HepG2 (cell line): Measurements from ENCODE around the gene SCP2. TPM values are rescaled to one million over a fixed set of nuclear protein-coding genes. Genes with fewer than 3 reads are reported as not detected.

Experiments
- ATAC-seq: fragments of 200-7000 bp; cut with Tn5 transposase; 3 replicates; pipeline ENCODE4 v1.9.1; 2020; ENCODE audit warnings: mild to moderate bottlenecking, moderate library complexity
- BruUV-seq: library from RNA; stranded (reverse); fragments of 400-500 nt; replicated peaks from 2 replicates; lab custom pipeline; 2021; lab: Mats Ljungman, UMichigan
- CTCF ChIA-PET: fragments of 300-600 bp; formaldehyde crosslinking; extraction: SDS; loops from one replicate; lab custom pipeline; 2021; ENCODE audit warnings: low total read pairs, inconsistent platforms, low intra/inter-chr PET ratio; lab: Yijun Ruan, JAX
- POLR2A ChIA-PET: fragments of 350-600 bp; sonication (Branson Sonifier 250); formaldehyde crosslinking; loops from one replicate; lab custom pipeline; 2020; ENCODE audit warnings: antibody characterized with exemption, inconsistent platforms; lab: Yijun Ruan, JAX
- DNase-seq: peaks from one replicate; pipeline ENCODE4 v3.0.0-alpha.2; 2015; ENCODE audit warnings: low spot score
- FAIRE-seq: peaks from 3 replicates; lab custom pipeline; 2011; peaks lifted over from hg19 to GRCh38; lab: Jason Lieb, UNC
- H2AFZ ChIP-seq: one replicate; pipeline ENCODE4 v1.6.1; 2011; ENCODE audit warnings: low read length, inconsistent platforms
- H3K27ac ChIP-seq: fragments of 300-600 bp; 3 replicates; pipeline ENCODE4 v1.8.0; 2011; ENCODE audit warnings: mixed run types, mild to moderate bottlenecking, mixed read lengths, low read length, inconsistent platforms; ENCODE audit not compliant: insufficient read depth; ENCODE audit errors: extremely low read length
- H3K27me3 ChIP-seq, 2 experiments: fragments of 200-600 bp in 1 of 2; 2 replicates in 1 of 2; 3 replicates in 1 of 2; pipeline versions ENCODE4 v1.6.0 to v1.8.0; 2011; ENCODE audit warnings: low read length in 2 of 2, mild to moderate bottlenecking in 2 of 2, moderate library complexity in 2 of 2, inconsistent platforms in 1 of 2; ENCODE audit not compliant: insufficient read depth in 2 of 2, control insufficient read depth in 1 of 2
- H3K36me3 ChIP-seq, 2 experiments: fragments of 200-600 bp in 1 of 2; replicated peaks in 1 of 2; 2 replicates in 1 of 2; 3 replicates in 1 of 2; pipeline versions ENCODE4 v1.5.1 to v1.8.0; 2011; ENCODE audit warnings: low read length in 2 of 2, inconsistent platforms in 1 of 2; ENCODE audit not compliant: insufficient read depth in 2 of 2, control insufficient read depth in 1 of 2
- H3K4me1 ChIP-seq: 2 replicates; pipeline ENCODE4 v1.5.1; 2012; ENCODE audit warnings: low read length, inconsistent platforms; ENCODE audit not compliant: insufficient read depth
- H3K4me2 ChIP-seq: 2 replicates; pipeline ENCODE4 v1.6.0; 2011; ENCODE audit warnings: low read depth, low read length, inconsistent platforms
- H3K4me3 ChIP-seq, 3 experiments: fragments of 200-600 bp in 1 of 3; sonication (generic), shearing (Covaris generic) in 1 of 3; replicated peaks in 1 of 3; 2 replicates each; pipeline ENCODE4 v1.5.1; 2011 to 2016; ENCODE audit warnings: low read length in 3 of 3, inconsistent platforms in 2 of 3, low read depth in 2 of 3, mild to moderate bottlenecking in 2 of 3, control low read depth in 1 of 3, mixed read lengths in 1 of 3; ENCODE audit not compliant: insufficient read depth in 1 of 3
- H3K79me2 ChIP-seq: one replicate; pipeline ENCODE4 v1.6.1; 2011; ENCODE audit warnings: low read length, inconsistent platforms; ENCODE audit not compliant: insufficient read depth
- H3K9ac ChIP-seq: 2 replicates; pipeline ENCODE4 v1.6.0; 2011; ENCODE audit warnings: mild to moderate bottlenecking, low read depth, low read length, inconsistent platforms; ENCODE audit not compliant: insufficient read depth
- H3K9me3 ChIP-seq: 2 replicates; pipeline ENCODE4 v1.5.1; 2012; ENCODE audit warnings: mild to moderate bottlenecking, low read length
- H4K20me1 ChIP-seq: 2 replicates; pipeline ENCODE4 v1.6.0; 2011; ENCODE audit warnings: inconsistent platforms, mild to moderate bottlenecking, low read length, moderate library complexity; ENCODE audit not compliant: insufficient read depth
- FOXK1 ChIP-seq: sonication (generic); formaldehyde crosslinking; IDR thresholded peaks from 2 replicates; pipeline ENCODE4 v1.4.0; 2020; ENCODE audit warnings: low read depth, missing genetic modification reagents, borderline replicate concordance
- MED1 ChIP-seq: sonication (generic); formaldehyde crosslinking; IDR thresholded peaks from 2 replicates; pipeline ENCODE4 v1.4.0; 2020; ENCODE audit warnings: missing genetic modification reagents
- PRDM15 ChIP-seq: sonication (generic); formaldehyde crosslinking; IDR thresholded peaks from 2 replicates; pipeline ENCODE4 v1.4.0; 2020; ENCODE audit warnings: missing genetic modification reagents
- SNRNP70 ChIP-seq: fragments of 200-400 bp; formaldehyde crosslinking; IDR thresholded peaks from 2 replicates; pipeline ENCODE4 v1.6.1; 2017; ENCODE audit warnings: mild to moderate bottlenecking, low read depth, low read length, moderate library complexity
- TFDP2 ChIP-seq: sonication (generic); formaldehyde crosslinking; IDR thresholded peaks from 2 replicates; pipeline ENCODE4 v1.4.0; 2020; ENCODE audit warnings: missing genetic modification reagents
- ZNF569 ChIP-seq: sonication (generic); formaldehyde crosslinking; IDR thresholded peaks from 2 replicates; pipeline ENCODE4 v1.5.0; 2020; ENCODE audit warnings: mild to moderate bottlenecking, missing genetic modification reagents, moderate library complexity, borderline replicate concordance
- ZNF761 ChIP-seq: sonication (generic); formaldehyde crosslinking; conservative IDR thresholded peaks from 2 replicates; pipeline ENCODE4 v1.4.0; 2020; ENCODE audit warnings: mild to moderate bottlenecking, missing genetic modification reagents
- ZNF841 ChIP-seq: sonication (generic); formaldehyde crosslinking; IDR thresholded peaks from 2 replicates; pipeline ENCODE4 v1.8.1; 2023; ENCODE audit warnings: missing genetic modification reagents, borderline replicate concordance
- WGBS: methylation state at CpG from one replicate; pipeline ENCODE4 v1.1.6; 2017; ENCODE audit warnings: low lambda C conversion rate; 5-methylcytosine and 5-hydroxymethylcytosine counted together
- in situ Hi-C: cut with HindIII; loops from 2 replicates; pipeline ENCODE4 v1.10.0; 2017; ENCODE audit warnings: low pct_unique_long_range_greater_than_20kb; ENCODE audit not compliant: extremely low pct_ligation_motif_present
- intact Hi-C: fragments of 100-400 bp; cut with micrococcal nuclease; formaldehyde crosslinking; loops from one replicate; pipeline ENCODE4 v1.10.0; 2022; ENCODE audit not compliant: unreplicated experiment
- polyA plus RNA-seq, 8 experiments: library from polyadenylated mRNA; depleted of rRNA in 3 of 8; stranded (reverse) in 7 of 8; unstranded in 1 of 8; fragments of >200 nt; fragmentation: Illumina TruSeq in 4 of 8; extraction: Trizol in 4 of 8; gene quantifications; 2 replicates each; pipeline versions ENCODE4 v1.2.1 to v1.2.3, GENCODE V29; 2011 to 2016; ENCODE audit warnings: low read depth in 4 of 8, missing spikeins in 1 of 8, mixed read lengths in 1 of 8; ENCODE audit not compliant: insufficient read depth in 1 of 8
- total RNA-seq, 5 experiments: library from RNA; depleted of rRNA; stranded (reverse); fragments of >200 nt; fragmentation: Illumina TruSeq; extraction: Trizol; gene quantifications; 2 replicates each; pipeline ENCODE4 v1.2.3, GENCODE V29; 2016; ENCODE audit warnings: low read depth in 1 of 5

Gene SCP2
- total and polyA plus RNA-seq, 2 of the 13 experiments (the other 11 are each of a cell fraction or from before 2014, with no cell fraction given): 59.0 to 133 TPM

GRCh38 chr1:52963101-52963500 lies 36.0 kb downstream of the SCP2 start:
- DNase-seq: no peak
- no peak overlapping the region for H3K9ac ChIP-seq
- no peak for FAIRE-seq
- H3K9me3 ChIP-seq: no peaks in the 10 kb centered on the region
- H3K4me2 ChIP-seq: no peak overlapping the region
- no peak for ATAC-seq
- no TSS peak for BruUV-seq
- in situ Hi-C loops: no loop called here
- peaks cover 0 to 19% of the 10 kb centered on the region in 2 experiments; a peak in 2 of 5 replicates for H3K36me3 ChIP-seq
- no peaks in the 10 kb centered on the region for H3K79me2 ChIP-seq
- H3K27ac ChIP-seq: no peak overlapping the region
- no peaks in the 10 kb centered on the region for H4K20me1 ChIP-seq
- CTCF ChIA-PET: no interaction called here
- H2AFZ ChIP-seq: no peak overlapping the region
- TF ChIP-seq ZNF841 (CRISPR knock-in tag): no peak
- no peak for TF ChIP-seq ZNF761 (CRISPR knock-in tag)
- TF ChIP-seq SNRNP70: no peak
- TF ChIP-seq, all 625 proteins: peak for 0
- Histone ChIP-seq H3K4me1 (no peaks in the 10 kb centered on the region), H3K4me3 (no peak overlapping the region), H3K27me3 (no peaks in the 10 kb centered on the region)
- 89% methylated on average over 2 of the region's 2 CpGs for WGBS
- intact Hi-C loops: no loop called here
- POLR2A ChIA-PET: no interaction called here

DNA sequence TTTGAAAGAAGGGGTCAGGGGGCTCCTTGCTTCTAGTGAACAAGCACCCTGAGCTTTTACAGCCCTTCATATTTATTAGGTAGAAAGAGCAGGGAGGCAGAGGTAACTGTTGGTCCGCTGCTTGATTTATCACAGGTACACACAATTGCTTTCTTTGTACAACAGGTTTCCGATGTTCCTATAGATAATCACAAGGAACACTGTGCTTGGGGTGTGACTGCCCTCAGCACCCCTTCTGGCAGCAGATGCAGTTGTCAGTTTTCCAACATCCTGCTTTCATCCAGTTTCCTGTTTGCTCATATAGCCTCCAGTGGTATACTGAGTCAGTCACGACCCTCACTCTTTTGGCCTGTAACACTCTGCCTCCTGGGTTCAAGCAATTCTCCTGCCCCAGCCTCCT lies 40.6 kb downstream of the SCP2 start:
- no peak for TF ChIP-seq MED1 (CRISPR knock-in tag)
- no peak for TF ChIP-seq TFDP2
- TF ChIP-seq PRDM15 (CRISPR knock-in tag): no peak
- TF ChIP-seq FOXK1: no peak
- no peak for TF ChIP-seq ZNF569 (CRISPR knock-in tag)
- H3K4me1 ChIP-seq: 0 out of 2 replicates have a peak, but pooled peaks cover 4% of the 10 kb centered on the region
- intact Hi-C loops: no loop called here
- no peaks in the 10 kb centered on the region for H3K27me3 ChIP-seq
- no peaks in the 10 kb centered on the region for H3K9me3 ChIP-seq
- no peak for DNase-seq
- WGBS: 94% methylated on average over 3 of the region's 3 CpGs
- in situ Hi-C loops: no loop called here
- BruUV-seq: no TSS peak
- FAIRE-seq: no peak
- H3K9ac ChIP-seq: no peak overlapping the region
- peaks cover 0 to 8% of the 10 kb centered on the region in 2 experiments; a peak in 1 of 5 replicates for H3K36me3 ChIP-seq
- ChIA-PET CTCF (no interaction called here), POLR2A (no interaction called here)
- H3K27ac ChIP-seq: no peak overlapping the region
- no peaks in the 10 kb centered on the region for H4K20me1 ChIP-seq
- no peaks in the 10 kb centered on the region for H3K79me2 ChIP-seq
- H2AFZ ChIP-seq: no peak overlapping the region
- ATAC-seq: no peak
- no peak overlapping the region for H3K4me2 ChIP-seq
- no peak overlapping the region for H3K4me3 ChIP-seq
